Smooth muscle cell (in vitro differentiated cells): ENCODE results near the gene GAB2. TPM values are rescaled to one million over a fixed set of nuclear protein-coding genes. Genes with fewer than 3 reads are reported as not detected.

ENCODE experiments used
- DNase-seq: peaks from one replicate; lab custom pipeline; 2025; ENCODE audit not compliant: unreplicated experiment; lab: John Stamatoyannopoulos, UW
- H2AFZ ChIP-seq: fragments of 200-600 bp; sonication (generic); 2 replicates; pipeline ENCODE4 v1.6.0; 2016; ENCODE audit warnings: antibody characterized with exemption, low read depth, mild to moderate bottlenecking
- H3F3A ChIP-seq: fragments of 200-600 bp; sonication (generic); 2 replicates; pipeline ENCODE4 v1.6.0; 2017; ENCODE audit warnings: antibody characterized with exemption, low read depth
- H3K27ac ChIP-seq: fragments of 200-600 bp; sonication (generic); 2 replicates; pipeline ENCODE4 v1.5.1; 2016; ENCODE audit warnings: low read depth, mild to moderate bottlenecking
- H3K27me3 ChIP-seq: fragments of 200-600 bp; sonication (generic); 2 replicates; pipeline ENCODE4 v1.6.1; 2016; ENCODE audit warnings: low read depth, mild to moderate bottlenecking
- H3K36me3 ChIP-seq: fragments of 200-600 bp; sonication (generic); 2 replicates; pipeline ENCODE4 v1.5.1; 2016; ENCODE audit warnings: low read depth
- H3K4me1 ChIP-seq: fragments of 200-600 bp; sonication (generic); 2 replicates; pipeline ENCODE4 v1.5.1; 2016; ENCODE audit warnings: low read depth
- H3K4me2 ChIP-seq: fragments of 200-600 bp; sonication (generic); 2 replicates; pipeline ENCODE4 v1.6.0; 2016; ENCODE audit warnings: mild to moderate bottlenecking
- H3K4me3 ChIP-seq: fragments of 200-600 bp; sonication (generic); 2 replicates; pipeline ENCODE4 v1.5.1; 2016; ENCODE audit warnings: mild to moderate bottlenecking
- H3K79me2 ChIP-seq: fragments of 200-600 bp; sonication (generic); 2 replicates; pipeline ENCODE4 v1.6.0; 2016; ENCODE audit warnings: low read depth, mild to moderate bottlenecking
- H3K9ac ChIP-seq: fragments of 200-600 bp; sonication (generic); 2 replicates; pipeline ENCODE4 v1.6.0; 2016; ENCODE audit warnings: low read depth
- H3K9me3 ChIP-seq: fragments of 200-600 bp; sonication (generic); replicated peaks from 2 replicates; pipeline ENCODE4 v1.5.1; 2016; ENCODE audit warnings: low read depth
- H4K20me1 ChIP-seq: fragments of 200-600 bp; sonication (generic); 2 replicates; pipeline ENCODE4 v1.6.0; 2016; ENCODE audit warnings: low read depth
- CTCF ChIP-seq: fragments of 200-600 bp; sonication (generic); IDR thresholded peaks from 2 replicates; pipeline ENCODE4 v1.5.1; 2017; ENCODE audit warnings: borderline replicate concordance, mild to moderate bottlenecking, antibody characterized with exemption; ENCODE audit not compliant: insufficient read depth, poor library complexity, severe bottlenecking
- WGBS: methylation state at CpG from one replicate; pipeline ENCODE4 v1.1.7; 2016; ENCODE audit warnings: low lambda C conversion rate; 5-methylcytosine and 5-hydroxymethylcytosine counted together
- polyA plus RNA-seq: library from polyadenylated mRNA; unstranded; fragments of >200 nt; fragmentation: Nextera tagmentation; extraction: Ambion mirVana; gene quantifications from 2 replicates; pipeline ENCODE4 v1.2.1, GENCODE V29; 2016
- total RNA-seq: library from RNA; depleted of rRNA; stranded (reverse); fragments of >200 nt; gene quantifications from 2 replicates; pipeline ENCODE4 v1.2.3, GENCODE V29; 2014

GAB2 gene
- total and polyA plus RNA-seq, 2 experiments from 2014 or later, result 4.2 to 9.7 TPM

GRCh38 chr11:78384231-78384630 is 33.4 kb downstream of the GAB2 start:
- no peaks in the 10 kb centered on the region for H3K27me3 ChIP-seq
- H3K4me2 ChIP-seq, result no peak overlapping the region
- peaks cover 7% of the 10 kb centered on the region for H3K36me3 ChIP-seq
- peaks cover 31% of the 10 kb centered on the region for H3K4me1 ChIP-seq
- peaks cover 3% of the 10 kb centered on the region for H4K20me1 ChIP-seq
- no peaks in the 10 kb centered on the region for H3K9me3 ChIP-seq
- 85% methylated on average over 4 of the region's 4 CpGs for WGBS
- no peak overlapping the region for H3K9ac ChIP-seq
- TF ChIP-seq CTCF, result no peak
- H3F3A ChIP-seq, result peaks cover 20% of the 10 kb centered on the region
- no peak overlapping the region for H2AFZ ChIP-seq
- H3K79me2 ChIP-seq, result peaks cover 87% of the 10 kb centered on the region
- H3K4me3 ChIP-seq, result no peak overlapping the region
- no peak for DNase-seq
- no peak overlapping the region for H3K27ac ChIP-seq

DNA sequence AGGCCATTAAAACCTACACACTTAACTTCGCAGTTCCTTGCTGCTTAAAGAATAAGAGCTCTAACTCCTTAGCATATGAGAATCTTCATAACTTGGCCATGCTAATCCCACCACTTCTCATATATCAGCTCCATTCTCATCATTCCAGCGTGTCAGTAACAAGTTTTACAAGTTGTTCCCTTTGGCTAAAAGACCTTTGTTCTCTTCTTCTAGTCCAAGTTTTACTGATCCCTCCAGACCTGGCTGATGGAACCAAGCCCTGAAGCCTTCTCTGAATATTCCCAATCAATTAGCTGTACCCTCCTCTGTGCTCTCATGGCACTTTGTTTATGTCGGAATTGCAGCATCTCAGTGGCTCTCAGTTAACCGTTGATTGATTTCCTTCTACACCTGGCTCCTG is 35.8 kb downstream of the GAB2 start:
- Histone ChIP-seq H3K27ac (peak overlapping the region; percentile 74), H3K9me3 (no peaks in the 10 kb centered on the region), H3K36me3 (peaks cover 7% of the 10 kb centered on the region), H3K27me3 (no peaks in the 10 kb centered on the region), H3K4me3 (no peak overlapping the region), H2AFZ (no peak overlapping the region), H3K9ac (no peak overlapping the region), H3K79me2 (peaks cover 88% of the 10 kb centered on the region), H3K4me2 (peak overlapping the region; percentile 60), H4K20me1 (no peaks in the 10 kb centered on the region), H3K4me1 (peaks cover 33% of the 10 kb centered on the region), H3F3A (peaks cover 21% of the 10 kb centered on the region)
- WGBS, result 37% methylated on average over 4 of the region's 4 CpGs
- DNase-seq, result no peak
- no peak for TF ChIP-seq CTCF

DNA sequence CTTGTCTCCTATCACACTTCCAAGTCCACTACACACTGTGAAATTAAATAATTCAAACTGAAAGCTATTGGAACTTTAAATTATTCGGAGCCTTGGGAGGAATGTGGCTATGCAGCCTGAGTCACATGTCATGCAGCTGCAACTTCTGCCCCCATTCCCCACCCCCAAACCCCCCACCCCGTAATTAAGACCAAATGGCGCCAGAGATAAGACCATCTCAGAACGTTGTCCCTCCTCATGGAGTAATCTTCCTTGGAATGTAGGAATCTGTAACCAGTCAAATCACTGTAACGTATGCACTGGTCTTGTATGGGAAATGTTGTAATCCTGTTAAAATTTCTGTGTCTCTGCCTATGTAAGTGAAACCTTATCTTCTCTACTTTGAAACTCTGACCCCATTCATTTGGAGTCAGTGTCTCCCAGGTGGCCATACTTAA is 37.0 kb downstream of the GAB2 start:
- H3K27me3 ChIP-seq, result no peaks in the 10 kb centered on the region
- H2AFZ ChIP-seq, result no peak overlapping the region
- no peak for TF ChIP-seq CTCF
- no peak overlapping the region for H3K9ac ChIP-seq
- no peak for DNase-seq
- H3K36me3 ChIP-seq, result peaks cover 7% of the 10 kb centered on the region
- H3K27ac ChIP-seq, result peak overlapping the region; percentile 74
- peaks cover 21% of the 10 kb centered on the region for H3F3A ChIP-seq
- peak overlapping the region; percentile 60 for H3K4me2 ChIP-seq
- WGBS, result 2% methylated on average over 5 of the region's 5 CpGs
- H3K79me2 ChIP-seq, result peaks cover 83% of the 10 kb centered on the region
- no peaks in the 10 kb centered on the region for H3K9me3 ChIP-seq
- peak overlapping the region; percentile 21 for H3K4me3 ChIP-seq
- no peaks in the 10 kb centered on the region for H4K20me1 ChIP-seq
- peaks cover 33% of the 10 kb centered on the region for H3K4me1 ChIP-seq

- peaks cover 79% of the 10 kb centered on the region for H3K79me2 ChIP-seq
- DNase-seq, result no peak
- H3K4me1 ChIP-seq, result peaks cover 35% of the 10 kb centered on the region
- H3K9ac ChIP-seq, result no peak overlapping the region
- no peaks in the 10 kb centered on the region for H3K27me3 ChIP-seq
- no peaks in the 10 kb centered on the region for H3K9me3 ChIP-seq
- H3F3A ChIP-seq, result peaks cover 21% of the 10 kb centered on the region
- no peaks in the 10 kb centered on the region for H3K36me3 ChIP-seq
- peak overlapping the region; percentile 41 for H3K27ac ChIP-seq
- peak overlapping the region; percentile 60 for H3K4me2 ChIP-seq
- H3K4me3 ChIP-seq, result no peak overlapping the region
- 41% methylated on average over 3 of the region's 3 CpGs for WGBS
- H2AFZ ChIP-seq, result no peak overlapping the region
- no peak for TF ChIP-seq CTCF
- no peaks in the 10 kb centered on the region for H4K20me1 ChIP-seq
Measured at GRCh38 chr11:78379039-78379670, 38.5 kb downstream of the GAB2 start.
